Spleen (tissue), 7 donors: Measurements from ENCODE around the gene NRXN3.

Experiments used
- POLR2A ChIP-seq, 3 donors: fragments of 450-650 bp; IDR thresholded peaks; one replicate each; pipeline ENCODE4 v1.5.1; 2017; ENCODE audit warnings: antibody characterized with exemption in 3 of 3, mild to moderate bottlenecking in 1 of 3
- POLR2AphosphoS5 ChIP-seq, 3 donors: sonication (generic); formaldehyde crosslinking; IDR thresholded peaks; one replicate each; pipeline ENCODE4 v1.5.1; 2017; ENCODE audit warnings: antibody characterized with exemption in 3 of 3
- TF ChIP-seq, protein P1 (sequence below), 11 experiments: fragments of 200-600 bp in 7 of 11; fragments of 450-650 bp in 4 of 11; sonication (generic) in 4 of 11; IDR thresholded peaks in 8 of 11; conservative IDR thresholded peaks in 3 of 11; 1 replicate in 7 of 11; 2 replicates in 4 of 11; pipeline versions ENCODE4 v1.4.0 to v1.8.0; 2016 to 2021; ENCODE audit warnings: antibody characterized with exemption in 11 of 11, inconsistent platforms in 4 of 11, mild to moderate bottlenecking in 1 of 11
- donor health status: DM: no; HTN: no; CAD: no; lungs with moderate emphysema.
- donor health status: DM: no; HTN: no; CAD: no.
- donor health status: DM: no; HTN: no; CAD: no.

DNA sequence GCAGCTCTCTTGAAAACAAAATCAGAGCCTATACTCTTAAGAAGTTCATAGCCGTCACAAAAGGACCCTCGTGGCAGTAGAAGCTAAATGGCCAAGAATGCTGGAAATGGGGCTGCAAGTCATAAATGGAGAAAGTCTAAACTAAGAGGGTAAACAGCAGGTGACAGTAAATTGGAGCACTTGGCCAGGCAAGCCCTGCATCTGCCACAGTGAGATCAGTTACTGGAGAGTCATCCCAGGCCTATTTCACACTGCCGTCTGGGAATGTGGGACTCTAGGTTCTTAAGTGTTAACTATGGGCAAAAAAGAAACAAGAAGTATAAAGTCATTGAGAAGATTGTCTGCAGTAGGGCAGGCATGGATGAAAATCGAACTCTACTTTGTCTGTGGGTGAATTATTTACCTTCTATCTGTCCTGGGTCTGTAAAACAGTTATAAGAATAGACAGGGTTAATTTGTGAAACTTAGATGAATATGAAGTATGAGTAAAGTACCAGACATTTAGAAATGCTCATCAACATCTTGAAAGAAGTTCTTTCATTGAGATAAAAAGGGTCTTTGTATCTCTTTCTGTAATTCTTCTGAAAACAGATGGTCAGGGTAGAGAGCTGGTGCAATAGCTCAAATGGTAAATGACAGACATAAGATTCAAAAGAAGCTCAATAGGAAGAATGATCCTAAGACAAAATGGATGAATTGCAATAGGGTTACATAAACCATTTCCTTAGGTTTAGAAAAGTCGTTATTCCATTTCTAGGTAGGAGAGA lies 1248.7 kb downstream of the NRXN3 start:
- TF ChIP-seq, protein P1, sequence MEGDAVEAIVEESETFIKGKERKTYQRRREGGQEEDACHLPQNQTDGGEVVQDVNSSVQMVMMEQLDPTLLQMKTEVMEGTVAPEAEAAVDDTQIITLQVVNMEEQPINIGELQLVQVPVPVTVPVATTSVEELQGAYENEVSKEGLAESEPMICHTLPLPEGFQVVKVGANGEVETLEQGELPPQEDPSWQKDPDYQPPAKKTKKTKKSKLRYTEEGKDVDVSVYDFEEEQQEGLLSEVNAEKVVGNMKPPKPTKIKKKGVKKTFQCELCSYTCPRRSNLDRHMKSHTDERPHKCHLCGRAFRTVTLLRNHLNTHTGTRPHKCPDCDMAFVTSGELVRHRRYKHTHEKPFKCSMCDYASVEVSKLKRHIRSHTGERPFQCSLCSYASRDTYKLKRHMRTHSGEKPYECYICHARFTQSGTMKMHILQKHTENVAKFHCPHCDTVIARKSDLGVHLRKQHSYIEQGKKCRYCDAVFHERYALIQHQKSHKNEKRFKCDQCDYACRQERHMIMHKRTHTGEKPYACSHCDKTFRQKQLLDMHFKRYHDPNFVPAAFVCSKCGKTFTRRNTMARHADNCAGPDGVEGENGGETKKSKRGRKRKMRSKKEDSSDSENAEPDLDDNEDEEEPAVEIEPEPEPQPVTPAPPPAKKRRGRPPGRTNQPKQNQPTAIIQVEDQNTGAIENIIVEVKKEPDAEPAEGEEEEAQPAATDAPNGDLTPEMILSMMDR (IDR thresholded peaks at IDR 0.05 in 8 of 11, conservative IDR thresholded peaks at IDR 0.05 in 3 of 11) = no peak
- no peak for TF ChIP-seq POLR2AphosphoS5 (IDR thresholded peaks at IDR 0.05)
- no peak for TF ChIP-seq POLR2A (IDR thresholded peaks at IDR 0.05)
